ENCODE data around the gene UBFD1. TPM values are rescaled to one million over a fixed set of nuclear protein-coding genes. Genes with fewer than 3 reads are reported as not detected.
A peak's percentile ranks its signal among the peaks of the same experiment; 100 is the strongest.
"Not testable (repeated sequence)": the region's sequence is repeated elsewhere in the genome, so short reads cannot be mapped to it uniquely, and the experiment has no call there.

Gene UBFD1
- polyA plus RNA-seq (2013, experiment 1 of 2; ENCODE audit: insufficient read length), result 57.9 TPM
- polyA plus RNA-seq (2013, experiment 2 of 2; ENCODE audit: insufficient read length), result 55.5 TPM

GRCh38 chr16:23556881-23557778, at the start of gene UBFD1, which contains the start of gene EARS2:
UBFD1 (plus strand) TSS chr16:23557727; CDS start chr16:23557743, 16 bp downstream.
EARS2 (minus strand) TSS chr16:23557350; CDS start chr16:23557343, 7 bp downstream.
- DNase-seq, result peak; percentile 99

DNA sequence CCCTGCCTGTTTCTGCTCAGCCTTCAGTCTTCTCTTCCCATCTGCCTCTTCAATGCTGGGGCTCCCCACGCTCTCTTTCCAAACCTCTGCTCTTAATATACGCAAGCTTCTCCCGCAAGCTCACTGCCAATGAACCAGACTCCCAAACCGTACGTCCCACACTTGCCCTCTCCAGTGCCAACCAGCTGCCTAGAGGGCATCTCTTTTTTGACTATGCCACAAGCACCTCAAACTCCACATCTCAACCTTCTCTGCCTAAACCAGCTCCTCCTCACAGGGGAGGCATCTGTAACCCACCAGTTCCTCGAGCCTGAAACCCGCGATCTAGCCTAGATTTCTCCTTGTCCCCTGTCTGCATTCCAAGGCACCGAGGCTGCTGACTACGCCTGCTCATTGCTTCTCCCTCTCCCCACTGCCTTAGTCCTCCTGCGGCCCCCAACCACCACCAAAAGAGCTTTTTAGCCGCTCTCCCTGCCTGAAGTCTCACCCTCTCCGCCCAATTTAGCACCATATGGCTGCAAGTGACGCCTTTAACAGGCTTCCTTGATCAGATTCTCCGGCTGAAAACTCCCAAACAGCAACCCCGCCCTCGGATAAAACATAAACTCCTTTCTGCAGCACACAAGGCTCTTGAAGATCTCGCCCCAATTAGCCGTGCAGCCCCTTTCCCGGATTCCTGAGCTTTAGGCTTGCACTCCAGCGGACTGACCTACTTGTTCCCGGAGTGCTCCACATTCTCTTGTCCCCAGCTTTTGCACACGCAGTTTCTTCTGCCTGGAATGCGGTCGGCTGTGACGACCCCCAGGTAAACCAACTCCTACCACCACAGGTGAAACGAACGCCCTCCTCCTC, 48.7 kb upstream of the UBFD1 start:
- DNase-seq, result no peak

- no peak for DNase-seq
Observed at GRCh38 chr16:23509441-23509754, 48.1 kb upstream of the UBFD1 start.

GRCh38 chr16:23509782-23510163, 47.8 kb upstream of the UBFD1 start:
- DNase-seq, result peak; percentile 27

DNA sequence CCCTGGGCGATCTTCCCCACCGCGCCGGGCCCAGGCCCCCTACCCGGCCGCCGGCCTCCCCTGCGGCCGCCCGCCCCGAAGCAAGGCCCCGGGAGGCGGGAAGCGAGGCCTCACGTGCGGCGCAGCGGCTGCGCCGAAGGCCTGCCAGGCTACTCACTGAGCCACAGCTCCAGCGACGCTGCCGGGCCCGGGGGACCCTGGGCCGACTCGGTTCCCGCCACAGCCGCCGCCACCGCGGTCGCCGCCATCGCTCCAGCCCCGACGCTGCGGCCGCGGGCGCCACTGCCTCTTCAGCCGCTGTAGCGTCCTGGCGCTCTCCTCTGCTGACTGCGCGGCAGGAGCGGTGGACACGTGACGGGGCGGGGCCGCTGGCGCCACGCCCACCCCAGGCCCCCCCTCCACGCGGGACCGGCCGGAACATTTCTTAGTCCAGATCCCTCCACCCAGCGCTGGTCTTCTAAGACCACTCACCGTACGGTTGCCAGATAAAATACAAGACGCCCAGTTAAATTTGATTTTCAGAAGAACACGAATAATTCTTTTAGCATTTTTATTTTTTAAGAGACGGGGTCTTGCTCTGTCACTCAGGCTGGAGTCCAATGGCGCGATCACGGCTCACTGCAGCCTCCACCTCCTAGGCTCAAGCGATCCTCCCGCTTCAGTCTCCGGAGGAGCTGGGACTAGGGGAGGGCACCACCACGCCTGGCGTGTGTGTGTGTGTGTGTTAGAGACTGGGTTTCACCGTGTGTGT, 47.2 kb upstream of the UBFD1 start, which contains the start of gene GGA2:
TSS of gene GGA2 (minus strand) at position 331 of the 751 bp plus-strand sequence. CDS start at position 248, 83 bp downstream.
- peak; percentile 84 for DNase-seq

- not testable (repeated sequence) for DNase-seq
Observed at GRCh38 chr16:23510915-23511270, 46.6 kb upstream of the UBFD1 start.

GRCh38 chr16:23511731-23512130, 45.8 kb upstream of the UBFD1 start:
- DNase-seq, result no peak

GRCh38 chr16:23512168-23512695, 45.3 kb upstream of the UBFD1 start:
- no peak for DNase-seq

- DNase-seq, result no peak
Observed at GRCh38 chr16:23514381-23515152, 43.0 kb upstream of the UBFD1 start.

- DNase-seq, result no peak
Observed at GRCh38 chr16:23515881-23516280, 41.6 kb upstream of the UBFD1 start.

DNA sequence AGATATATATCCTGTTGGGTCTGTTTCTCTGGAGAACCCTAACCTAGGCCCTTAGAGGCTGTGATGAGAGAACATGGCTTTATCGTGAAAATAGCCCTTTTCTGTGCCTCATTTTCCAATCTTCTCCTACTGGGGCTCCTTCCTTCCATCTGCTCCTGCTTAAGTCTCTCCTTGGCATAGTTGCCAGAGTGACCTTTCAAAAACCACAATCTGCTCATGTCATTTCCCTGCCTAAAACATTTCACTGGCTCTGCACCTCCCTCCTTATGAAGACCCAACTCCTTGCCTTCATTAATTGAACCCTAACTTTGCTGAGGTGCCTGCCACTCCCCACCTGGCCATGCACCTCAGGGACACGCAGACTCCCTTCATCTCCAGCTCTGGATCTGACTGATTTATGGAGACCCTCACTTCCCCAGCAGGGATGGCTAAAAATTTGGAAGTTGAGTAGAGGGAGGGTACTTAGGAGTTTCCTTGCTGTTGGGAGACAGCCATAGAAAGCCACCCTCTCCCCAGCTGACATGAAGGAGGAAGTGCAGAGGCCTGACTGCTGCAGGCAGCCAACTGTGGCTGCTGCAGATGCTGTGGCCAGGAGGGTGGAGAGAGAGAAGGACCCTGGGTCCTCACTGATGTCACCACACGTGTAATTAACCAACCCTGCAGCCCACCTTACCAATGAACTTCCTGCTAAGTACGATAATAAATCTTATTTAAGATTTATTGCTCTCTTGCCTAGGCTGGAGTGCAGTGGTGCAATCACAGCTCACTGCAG, 41.0 kb upstream of the UBFD1 start:
- no peak for DNase-seq

DNA sequence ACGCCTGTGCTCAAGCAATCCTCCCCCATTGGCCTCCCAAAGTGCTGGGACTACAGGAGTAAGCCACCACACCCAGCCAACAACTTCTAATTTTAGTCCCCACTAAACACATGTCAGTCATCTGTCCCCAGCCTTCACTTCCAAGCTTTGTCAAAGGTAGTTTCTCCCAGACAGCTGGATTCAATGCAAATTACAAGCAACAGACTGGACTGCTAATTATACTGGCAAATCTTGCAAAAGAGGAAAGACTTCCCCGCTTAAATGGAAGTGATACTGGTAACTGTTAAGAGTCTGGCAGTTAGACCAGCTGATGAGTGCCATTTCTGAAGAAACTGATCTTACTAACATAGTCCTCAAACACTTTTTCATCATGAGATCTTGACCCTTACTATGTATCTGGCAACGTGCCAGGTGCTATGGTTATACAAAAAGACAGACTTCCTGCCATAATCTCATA, 39.1 kb upstream of the UBFD1 start:
- no peak for DNase-seq

GRCh38 chr16:23519282-23519681, 38.2 kb upstream of the UBFD1 start:
- no peak for DNase-seq

DNA sequence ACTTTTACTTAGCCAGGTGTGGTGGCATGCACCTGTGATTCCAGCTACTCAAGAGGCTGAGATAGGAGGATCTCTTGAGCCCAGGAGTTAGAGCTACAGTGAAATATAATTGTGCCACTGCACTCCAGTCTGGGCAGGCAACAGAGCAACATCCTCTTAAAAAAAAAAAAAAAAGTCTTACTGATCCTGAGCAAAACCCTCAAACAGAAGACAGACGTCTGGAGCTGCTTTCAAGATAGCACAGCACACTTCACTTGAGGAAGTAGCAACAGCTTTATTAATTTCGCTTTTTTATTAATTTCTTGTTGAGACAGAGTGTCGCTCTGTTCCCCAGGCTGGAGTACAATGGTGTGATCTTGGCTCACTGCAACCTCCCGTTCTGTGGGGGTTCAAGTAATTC, 37.0 kb upstream of the UBFD1 start:
- DNase-seq, result no peak

GRCh38 chr16:23521037-23521743, 36.3 kb upstream of the UBFD1 start:
- DNase-seq, result no peak

GRCh38 chr16:23521965-23522364, 35.6 kb upstream of the UBFD1 start:
- DNase-seq, result no peak

GRCh38 chr16:23523321-23523720, 34.2 kb upstream of the UBFD1 start:
- no peak for DNase-seq

- DNase-seq, result no peak
Observed at GRCh38 chr16:23523876-23524385, 33.6 kb upstream of the UBFD1 start.

- no peak for DNase-seq
Observed at GRCh38 chr16:23524886-23525285, 32.6 kb upstream of the UBFD1 start.

Measured in fibroblast of skin of scalp (primary cell).